Gastroesophageal sphincter (tissue), 4 donors: ENCODE data around the gene USP49. TPM values are rescaled to one million over a fixed set of nuclear protein-coding genes. Genes with fewer than 3 reads are reported as not detected.

Experiments used
- ATAC-seq: fragments of 150-250 bp; one replicate; pipeline ENCODE4 v1.9.1; 2016; ENCODE audit warnings: mild to moderate bottlenecking, moderate library complexity
- H3K27ac ChIP-seq, 4 donors: fragments of 200-600 bp; sonication (generic) in 3 of 4; 1 replicate in 3 of 4; 2 replicates in 1 of 4; pipeline ENCODE4 v1.5.1; 2016 to 2019
- H3K27me3 ChIP-seq: fragments of 200-600 bp; sonication (generic); one replicate; pipeline ENCODE4 v1.5.1; 2019
- H3K36me3 ChIP-seq, 2 donors: fragments of 200-600 bp; sonication (generic); one replicate each; pipeline ENCODE4 v1.5.1; 2019; ENCODE audit warnings: control low read depth in 1 of 2
- H3K4me1 ChIP-seq, 3 donors: fragments of 200-600 bp; sonication (generic); 1 replicate in 2 of 3; 2 replicates in 1 of 3; pipeline ENCODE4 v1.5.1; 2016 to 2019; ENCODE audit warnings: control low read depth in 2 of 3
- H3K4me3 ChIP-seq, 2 donors: fragments of 200-600 bp; sonication (generic); one replicate each; pipeline ENCODE4 v1.5.1; 2019; ENCODE audit warnings: mild to moderate bottlenecking in 1 of 2, moderate library complexity in 1 of 2
- H3K9me3 ChIP-seq, 3 donors: fragments of 200-600 bp; sonication (generic); one replicate each; pipeline ENCODE4 v1.5.1; 2017 to 2019; ENCODE audit warnings: control low read depth in 2 of 3
- CTCF ChIP-seq, 4 experiments: fragments of 200-600 bp in 2 of 4; fragments of 450-650 bp in 2 of 4; sonication (generic) in 1 of 4; IDR thresholded peaks; one replicate each; pipeline ENCODE4 v1.5.1; 2017 to 2019; ENCODE audit warnings: antibody characterized with exemption in 4 of 4, mild to moderate bottlenecking in 2 of 4, moderate library complexity in 2 of 4
- EP300 ChIP-seq: sonication (generic); formaldehyde crosslinking; IDR thresholded peaks from one replicate; pipeline ENCODE4 v1.6.1; 2017; ENCODE audit warnings: antibody characterized with exemption, mild to moderate bottlenecking
- POLR2A ChIP-seq, 2 donors: fragments of 450-650 bp; IDR thresholded peaks; one replicate each; pipeline ENCODE4 v1.6.1; 2017; ENCODE audit warnings: antibody characterized with exemption in 2 of 2, mild to moderate bottlenecking in 2 of 2, moderate library complexity in 1 of 2
- POLR2AphosphoS5 ChIP-seq: sonication (generic); formaldehyde crosslinking; IDR thresholded peaks from one replicate; pipeline ENCODE4 v1.6.1; 2017; ENCODE audit warnings: antibody characterized with exemption
- WGBS, 2 donors: methylation state at CpG; one replicate each; pipeline ENCODE4 v1.1.5; 2018; ENCODE audit warnings: low coverage in 1 of 2; 5-methylcytosine and 5-hydroxymethylcytosine counted together
- small RNA-seq, 4 donors: library from RNA; depleted of rRNA; stranded (forward); fragments of <200 nt; gene quantifications; one replicate each; pipeline ENCODE3, GENCODE V24; 2016
- total RNA-seq, 4 donors: library from RNA; depleted of rRNA; stranded (reverse); fragments of >200 nt; gene quantifications; one replicate each; pipeline ENCODE4 v1.1.0, GENCODE V29; 2016

Gene USP49
- total RNA-seq, 4 donors from 2014 or later: 0.69 to 5.4 (median 2.0) TPM

DNA sequence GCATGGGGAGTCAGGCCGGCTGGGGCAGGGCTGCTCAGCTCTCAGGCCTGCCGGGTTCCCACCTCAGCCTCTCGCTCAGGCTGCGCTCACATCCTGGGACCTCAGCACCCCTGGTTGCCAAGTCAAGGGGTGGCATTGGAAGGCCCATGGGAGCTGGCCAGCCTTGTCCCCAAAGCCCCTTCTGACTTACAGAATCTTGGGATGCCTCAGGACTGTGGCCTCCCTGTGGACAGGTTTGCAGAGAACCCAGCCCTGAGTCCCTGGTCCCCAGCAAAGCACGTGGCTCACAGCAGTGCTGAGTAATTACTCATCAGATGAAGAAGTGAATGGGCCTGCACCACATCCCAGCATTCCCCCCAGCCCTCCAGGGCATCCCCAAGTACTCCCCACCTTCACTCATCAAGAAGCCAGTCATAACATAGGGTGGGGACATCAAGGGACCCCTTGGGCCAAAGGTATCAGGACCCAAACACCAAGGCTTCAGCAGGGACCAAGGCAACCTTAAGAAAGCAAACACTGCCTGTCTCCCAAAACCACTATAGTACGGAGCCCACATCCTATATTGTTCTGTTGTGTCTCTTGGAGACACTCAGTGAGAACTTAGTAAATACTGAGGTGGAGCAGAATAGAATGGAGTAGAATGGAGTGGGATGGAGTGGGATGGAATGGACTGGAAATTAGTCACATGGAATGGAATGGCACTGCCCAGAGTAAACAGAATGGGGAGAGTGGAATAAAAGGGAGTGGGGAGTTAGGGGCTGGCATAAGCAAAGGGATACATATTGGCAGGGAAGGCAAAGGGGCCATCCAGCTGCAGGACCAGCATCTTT is 151.6 kb downstream of the USP49 start:
- no peaks in the 10 kb centered on the region for H3K9me3 ChIP-seq
- no peak overlapping the region for H3K27ac ChIP-seq
- WGBS, 2 donors: 90% methylated on average over 5 of the region's 6 CpGs; no CpG with 5 or more reads in 1 of the 2 donors
- ATAC-seq: no peak
- H3K4me3 ChIP-seq: no peak overlapping the region
- no peaks in the 10 kb centered on the region for H3K36me3 ChIP-seq
- no peaks in the 10 kb centered on the region for H3K27me3 ChIP-seq
- TF ChIP-seq POLR2A (IDR thresholded peaks at IDR 0.05) (no peak), CTCF (IDR thresholded peaks at IDR 0.05) (no peak), POLR2AphosphoS5 (no peak), EP300 (no peak)
- H3K4me1 ChIP-seq: no peaks in the 10 kb centered on the region

- Histone ChIP-seq H3K27ac (no peak overlapping the region), H3K4me1 (no peaks in the 10 kb centered on the region), H3K9me3 (no peaks in the 10 kb centered on the region), H3K36me3 (no peaks in the 10 kb centered on the region), H3K4me3 (no peak overlapping the region), H3K27me3 (no peaks in the 10 kb centered on the region)
- TF ChIP-seq POLR2AphosphoS5 (no peak), CTCF (IDR thresholded peaks at IDR 0.05) (no peak), POLR2A (IDR thresholded peaks at IDR 0.05) (no peak), EP300 (no peak)
- ATAC-seq: no peak
- WGBS, 2 donors: 82 to 88% methylated on average over 12 to 15 of the region's 20 CpGs
Measured at GRCh38 chr6:41741625-41742490, 153.3 kb downstream of the USP49 start.

- H3K27ac ChIP-seq: no peak overlapping the region
- H3K27me3 ChIP-seq: no peaks in the 10 kb centered on the region
- peaks cover 0 to 7% (median 0%) of the 10 kb centered on the region in 3 donors for H3K4me1 ChIP-seq
- H3K4me3 ChIP-seq: no peak overlapping the region
- no peaks in the 10 kb centered on the region for H3K9me3 ChIP-seq
- H3K36me3 ChIP-seq: no peaks in the 10 kb centered on the region
- no peak for ATAC-seq
- no peak for TF ChIP-seq POLR2A (IDR thresholded peaks at IDR 0.05)
- no peak for TF ChIP-seq CTCF (IDR thresholded peaks at IDR 0.05)
- TF ChIP-seq EP300: no peak
- no peak for TF ChIP-seq POLR2AphosphoS5
- 53 to 80% methylated on average over 2 to 3 of the region's 13 CpGs for WGBS, 2 donors
Measured at GRCh38 chr6:41740366-41741162, 154.6 kb downstream of the USP49 start.

Small RNA genes lying within 50 kb of the gene (small RNA-seq; reads per million reads assigned to genes)
- gene AL365205.2: 0 reads per million in 4 donors
- gene AL365205.3: 0 reads per million in 4 donors
- gene RF00019: 0 reads per million in 4 donors
- 0 reads per million in 4 donors for gene RF00393

Other genes starting within 250 kb of the USP49 start
- gene TFEB, start 159.8 kb downstream of the USP49 start, total RNA-seq: 10 to 100 TPM; 16.6 to 42.8 (median 26.1) TPM
- gene PGC, start 148.0 kb downstream of the USP49 start, total RNA-seq: under 1 TPM in 1 of 4 donors, not detected in 3; 0.62 TPM
- gene FRS3, start 115.5 kb downstream of the USP49 start, total RNA-seq: 1 to 10 TPM; 1.3 to 6.5 (median 4.0) TPM
- gene PRICKLE4, start 114.6 kb downstream of the USP49 start, total RNA-seq: 1 to 10 TPM in 3 of 4 donors, under 1 TPM in 1; 0.94 to 5.0 (median 2.3) TPM
- gene TOMM6, start 107.7 kb downstream of the USP49 start, total RNA-seq: 100 to 1,000 TPM in 1 of 4 donors, 10 to 100 TPM in 3; 74.2 to 120 (median 91.3) TPM
- 10 to 100 TPM; 15.7 to 18.7 (median 17.0) TPM for gene MED20, start 25.8 kb upstream of the USP49 start, total RNA-seq
- gene BYSL, start 26.1 kb upstream of the USP49 start, total RNA-seq: 10 to 100 TPM in 1 of 4 donors, 1 to 10 TPM in 3; 7.2 to 10.3 (median 8.3) TPM
- gene CCND3, start 46.4 kb upstream of the USP49 start, total RNA-seq: 100 to 1,000 TPM; 103 to 212 (median 145) TPM
- gene TAF8, start 155.1 kb upstream of the USP49 start, total RNA-seq: 10 to 100 TPM; 16.8 to 33.6 (median 24.2) TPM
- 10 to 100 TPM in 1 of 4 donors, 1 to 10 TPM in 2, under 1 TPM in 1; 0.93 to 12.1 (median 1.4) TPM for gene C6orf132, start 247.2 kb upstream of the USP49 start, total RNA-seq